Activated naive CD8-positive, alpha-beta T cell (primary cell): ENCODE data around the gene LLGL2.

Source experiments
- H3K27ac Mint-ChIP-seq: one replicate; pipeline ENCODE4 v1.8.0; 2021; ENCODE audit warnings: mixed read lengths
- H3K27me3 Mint-ChIP-seq: one replicate; pipeline ENCODE4 v1.8.0; 2021; ENCODE audit warnings: mixed read lengths
- H3K36me3 Mint-ChIP-seq: one replicate; pipeline ENCODE4 v1.8.0; 2021; ENCODE audit warnings: mixed read lengths
- H3K4me1 Mint-ChIP-seq: one replicate; pipeline ENCODE4 v1.8.0; 2021; ENCODE audit warnings: low read depth, mixed read lengths
- H3K4me3 Mint-ChIP-seq: one replicate; pipeline ENCODE4 v1.8.0; 2021; ENCODE audit warnings: mild to moderate bottlenecking, mixed read lengths
- H3K9me3 Mint-ChIP-seq: one replicate; pipeline ENCODE4 v1.8.0; 2021; ENCODE audit warnings: low read depth, mixed read lengths

The LLGL2 gene

DNA sequence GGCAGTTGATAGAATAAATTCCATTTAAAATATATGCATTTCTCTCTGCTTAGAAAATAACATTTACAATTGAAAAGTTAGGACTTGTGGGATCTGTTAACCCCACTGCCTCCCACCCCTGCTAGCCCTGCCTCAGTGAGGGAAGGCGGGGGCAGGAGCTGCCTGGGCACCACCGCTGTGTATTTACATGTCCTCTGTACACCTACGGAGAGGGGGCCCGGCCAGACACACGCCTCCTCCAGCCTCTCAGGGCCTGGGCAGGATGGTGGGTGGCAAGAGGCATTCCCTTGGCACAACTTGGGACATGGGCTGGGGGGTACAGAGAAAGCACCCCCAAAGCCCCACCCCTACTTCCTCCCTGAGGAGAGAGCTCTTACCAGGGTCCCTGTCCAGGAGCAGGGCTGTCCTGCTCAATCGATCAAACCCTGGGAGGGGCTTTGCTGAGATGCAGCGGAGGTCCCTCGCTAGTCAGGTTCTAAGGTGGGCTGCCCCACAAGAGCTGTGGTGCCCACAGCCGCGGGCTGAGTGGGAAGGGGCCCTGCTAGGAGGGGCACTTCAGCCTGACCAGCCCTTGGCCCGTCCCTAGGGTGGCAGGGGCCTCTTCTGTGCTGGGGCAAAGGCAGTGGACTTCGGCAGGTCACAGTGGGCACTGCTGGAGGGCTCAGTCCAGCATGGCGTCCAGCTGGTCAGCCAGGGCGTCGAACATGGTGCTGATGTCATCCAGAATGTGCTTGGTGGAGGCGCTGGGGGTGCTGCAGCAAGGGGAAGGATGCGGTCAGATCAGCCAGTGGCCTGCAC is 24.9 kb upstream of the LLGL2 start:
- Mint-ChIP-seq H3K27ac (no peak overlapping the region), H3K27me3 (no peaks in the 10 kb centered on the region), H3K4me1 (peaks cover 7% of the 10 kb centered on the region), H3K36me3 (no peaks in the 10 kb centered on the region), H3K4me3 (no peak overlapping the region), H3K9me3 (no peaks in the 10 kb centered on the region)

DNA sequence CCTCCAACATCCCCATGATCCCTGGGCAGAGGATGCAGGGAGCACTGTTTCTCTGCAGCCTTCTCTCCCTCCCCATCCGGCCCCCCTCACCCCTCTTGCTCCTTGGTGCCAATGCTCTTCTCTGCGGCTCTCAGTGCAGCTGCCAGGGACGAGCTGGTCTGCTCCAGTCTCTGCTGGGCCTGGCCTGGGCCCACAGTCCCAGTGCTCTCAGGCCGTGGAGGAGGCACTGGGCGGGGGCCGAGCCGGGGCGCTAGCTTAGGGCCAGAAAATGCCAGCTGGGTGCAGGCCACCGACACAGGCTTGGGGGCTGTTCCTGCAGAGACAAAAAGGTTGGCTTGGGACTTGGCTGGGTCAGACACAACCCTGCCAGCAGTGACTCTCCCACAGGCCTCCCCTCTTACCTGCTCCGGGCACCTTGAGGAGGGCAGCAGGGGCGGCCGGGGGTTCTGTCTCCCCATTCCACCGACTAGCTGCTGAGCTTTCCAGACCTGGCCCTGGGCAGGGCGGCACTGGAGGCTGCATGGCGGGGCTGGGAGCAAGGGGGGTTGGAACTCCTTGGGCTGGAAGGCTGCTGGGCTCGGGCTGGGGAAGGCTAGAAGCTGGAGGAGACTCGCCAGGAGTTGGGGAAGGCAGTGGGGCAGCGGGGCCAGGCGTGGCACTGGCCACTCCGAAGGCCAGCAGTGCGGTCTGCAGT is 24.0 kb upstream of the LLGL2 start:
- peaks cover 7% of the 10 kb centered on the region for H3K4me1 Mint-ChIP-seq
- no peak overlapping the region for H3K27ac Mint-ChIP-seq
- no peaks in the 10 kb centered on the region for H3K27me3 Mint-ChIP-seq
- no peaks in the 10 kb centered on the region for H3K36me3 Mint-ChIP-seq
- H3K4me3 Mint-ChIP-seq, result no peak overlapping the region
- no peaks in the 10 kb centered on the region for H3K9me3 Mint-ChIP-seq

DNA sequence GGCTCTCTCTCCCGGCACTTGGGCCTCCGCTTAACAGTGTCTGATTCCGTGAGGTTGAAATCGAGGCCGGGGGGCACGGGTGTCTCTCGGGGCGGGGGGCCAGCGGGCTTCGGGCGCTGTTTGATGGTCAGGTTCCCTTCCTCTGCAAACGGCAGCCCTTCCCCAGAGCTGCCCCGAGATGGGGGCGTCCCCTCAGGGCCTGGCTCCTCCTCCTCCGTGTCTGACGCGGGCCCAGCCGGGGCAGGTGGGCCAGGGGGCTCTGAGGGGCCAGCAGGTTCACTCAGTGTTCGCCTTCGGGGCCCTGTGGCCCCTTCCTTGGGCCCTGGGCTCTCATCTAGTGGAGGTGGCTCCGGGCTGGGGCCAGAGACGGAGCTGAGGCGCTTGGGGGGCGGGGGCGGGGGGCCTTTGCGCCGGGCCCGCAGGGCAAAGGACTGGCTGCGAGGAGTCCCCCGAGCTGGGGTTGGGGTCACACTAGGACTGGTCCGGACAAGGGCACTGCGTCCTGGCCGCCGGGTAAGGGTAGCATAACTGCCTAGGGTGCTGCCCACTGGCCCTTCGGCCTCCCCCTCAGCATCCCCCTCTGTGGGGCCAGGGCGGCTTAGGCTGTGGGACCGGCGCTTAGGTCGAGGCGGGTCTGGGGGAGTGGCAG is 23.3 kb upstream of the LLGL2 start:
- Mint-ChIP-seq H3K36me3 (no peaks in the 10 kb centered on the region), H3K4me3 (no peak overlapping the region), H3K27ac (no peak overlapping the region), H3K4me1 (peaks cover 7% of the 10 kb centered on the region), H3K27me3 (no peaks in the 10 kb centered on the region), H3K9me3 (no peaks in the 10 kb centered on the region)

DNA sequence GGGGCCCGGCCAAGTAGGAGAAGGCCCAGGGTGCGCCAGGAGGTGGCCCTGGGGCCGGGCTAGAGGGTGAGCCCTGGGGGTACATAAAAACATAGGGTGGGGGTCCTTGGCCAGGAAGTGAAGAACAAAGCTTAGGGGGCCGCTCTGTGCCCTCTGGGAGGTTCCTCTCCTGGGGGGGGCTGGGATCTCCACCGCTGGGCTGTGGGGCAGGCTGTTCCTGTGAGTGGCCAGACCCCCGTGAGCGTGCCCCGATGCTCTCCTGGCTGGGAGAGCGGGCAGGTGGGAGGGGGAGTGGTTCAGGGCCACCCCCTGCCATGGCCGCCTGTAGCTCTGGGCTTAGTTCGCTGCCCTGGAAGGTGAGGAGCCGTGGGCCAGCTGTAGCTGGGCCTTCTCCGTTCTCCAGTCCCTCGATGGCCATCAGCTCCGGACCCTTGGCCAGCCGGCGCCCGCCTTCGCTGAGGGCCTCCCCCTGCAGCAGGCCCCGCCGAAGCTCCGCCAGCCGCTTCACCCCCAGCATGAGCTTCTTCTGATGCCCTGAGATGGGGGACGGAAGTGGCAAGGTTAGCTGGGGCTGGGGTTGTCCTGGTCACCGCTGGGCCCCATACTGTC is 22.7 kb upstream of the LLGL2 start:
- no peaks in the 10 kb centered on the region for H3K36me3 Mint-ChIP-seq

DNA sequence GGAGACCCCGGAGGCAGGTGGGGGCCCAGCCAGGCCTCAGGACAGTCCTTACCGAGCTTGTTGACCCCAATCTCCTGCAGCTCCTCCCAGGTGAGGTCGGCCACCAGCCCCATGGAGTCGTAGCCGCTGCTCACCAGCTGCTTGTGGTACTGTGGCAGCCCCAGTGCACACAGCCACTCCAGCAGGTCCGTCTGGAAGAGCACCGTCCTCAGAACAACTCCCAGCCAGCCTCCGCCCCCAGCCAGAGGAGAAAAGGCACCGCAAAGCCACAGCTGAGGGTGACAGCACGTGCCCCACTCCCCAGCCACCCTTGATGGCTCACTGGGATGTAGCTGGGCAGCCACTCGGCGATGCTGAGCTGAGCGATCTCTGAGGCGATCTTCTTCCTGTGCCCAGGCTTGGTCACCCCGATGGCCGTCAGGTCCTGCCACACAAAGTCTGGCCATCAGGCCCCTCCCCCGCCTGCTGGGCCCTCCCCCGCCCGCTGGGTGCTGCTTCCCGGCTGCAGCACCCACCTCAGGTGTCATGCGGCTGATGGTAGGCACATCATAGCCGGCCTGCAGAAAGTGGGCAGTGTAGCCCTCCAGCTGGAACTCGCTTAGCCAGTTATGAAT is 22.1 kb upstream of the LLGL2 start:
- H3K27ac Mint-ChIP-seq, result no peak overlapping the region
- H3K4me3 Mint-ChIP-seq, result no peak overlapping the region
- no peaks in the 10 kb centered on the region for H3K4me1 Mint-ChIP-seq
- no peaks in the 10 kb centered on the region for H3K36me3 Mint-ChIP-seq
- H3K9me3 Mint-ChIP-seq, result no peaks in the 10 kb centered on the region
- H3K27me3 Mint-ChIP-seq, result no peaks in the 10 kb centered on the region

More for the DNA sequence above, 22.7 kb upstream of the LLGL2 start:
- Mint-ChIP-seq H3K27me3 (no peaks in the 10 kb centered on the region), H3K4me3 (no peak overlapping the region), H3K27ac (no peak overlapping the region), H3K4me1 (peaks cover 5% of the 10 kb centered on the region), H3K9me3 (no peaks in the 10 kb centered on the region)

DNA sequence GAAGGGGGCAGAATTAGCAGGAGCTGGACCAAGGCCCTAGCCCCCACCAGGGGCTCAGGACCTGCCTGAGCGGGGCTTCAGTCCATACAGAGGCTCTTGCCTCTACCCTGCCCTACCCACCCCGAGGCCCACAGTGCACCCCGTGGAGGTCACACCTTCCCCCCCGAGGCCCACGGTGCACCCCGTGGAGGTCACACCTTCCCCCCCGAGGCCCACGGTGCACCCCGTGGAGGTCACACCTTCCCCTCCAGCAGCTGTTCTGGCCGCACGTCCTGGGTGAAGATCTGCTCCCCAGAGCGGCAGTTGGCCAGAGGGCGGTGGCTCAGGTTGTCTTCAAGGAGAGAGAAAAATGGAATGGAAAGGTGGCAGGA is 21.5 kb upstream of the LLGL2 start:
- no peaks in the 10 kb centered on the region for H3K36me3 Mint-ChIP-seq
- no peak overlapping the region for H3K4me3 Mint-ChIP-seq
- H3K9me3 Mint-ChIP-seq, result no peaks in the 10 kb centered on the region
- H3K27me3 Mint-ChIP-seq, result no peaks in the 10 kb centered on the region
- H3K4me1 Mint-ChIP-seq, result no peaks in the 10 kb centered on the region
- H3K27ac Mint-ChIP-seq, result no peak overlapping the region

DNA sequence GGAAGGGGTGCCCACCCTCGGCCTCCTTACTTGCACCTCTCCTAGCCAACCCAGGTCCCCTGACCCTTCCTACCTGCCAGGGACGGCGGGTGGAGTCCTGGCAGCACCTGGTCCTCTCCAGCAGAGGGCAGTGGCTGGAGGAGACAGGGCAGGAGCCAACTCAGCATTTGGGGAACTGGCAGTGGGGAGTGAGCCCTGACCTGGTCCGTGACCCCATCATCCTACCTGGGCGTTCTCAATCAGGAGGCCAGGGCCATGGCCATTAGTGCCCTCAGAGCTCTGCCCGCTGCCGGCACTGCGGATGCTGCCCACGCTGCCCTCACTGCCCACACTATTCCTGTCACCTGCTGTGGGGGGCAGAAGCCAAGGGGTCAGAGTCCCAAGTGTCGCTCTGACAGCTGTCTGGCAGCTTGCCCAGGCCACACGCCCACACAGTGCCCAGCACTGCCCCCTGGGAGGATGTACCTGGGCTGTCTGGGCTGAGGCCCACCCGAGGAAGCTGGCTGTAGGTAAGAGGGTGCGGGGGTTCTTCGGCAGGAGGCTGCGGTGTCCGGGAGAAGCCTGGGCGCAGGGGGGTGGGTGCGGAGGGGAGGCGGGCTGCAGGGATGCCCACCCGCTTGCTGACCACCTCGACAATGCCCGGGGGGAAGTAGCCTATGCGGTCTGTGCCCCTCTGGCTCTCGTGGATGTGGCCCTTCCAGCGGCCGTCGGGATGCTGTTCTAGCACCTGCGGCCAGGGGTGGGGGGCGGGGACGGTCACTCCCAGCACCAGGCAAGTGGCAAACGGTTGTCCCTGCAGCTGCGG is 20.9 kb upstream of the LLGL2 start:
- no peaks in the 10 kb centered on the region for H3K27me3 Mint-ChIP-seq
- H3K4me3 Mint-ChIP-seq, result no peak overlapping the region
- no peaks in the 10 kb centered on the region for H3K36me3 Mint-ChIP-seq
- no peaks in the 10 kb centered on the region for H3K4me1 Mint-ChIP-seq
- no peaks in the 10 kb centered on the region for H3K9me3 Mint-ChIP-seq
- H3K27ac Mint-ChIP-seq, result no peak overlapping the region

DNA sequence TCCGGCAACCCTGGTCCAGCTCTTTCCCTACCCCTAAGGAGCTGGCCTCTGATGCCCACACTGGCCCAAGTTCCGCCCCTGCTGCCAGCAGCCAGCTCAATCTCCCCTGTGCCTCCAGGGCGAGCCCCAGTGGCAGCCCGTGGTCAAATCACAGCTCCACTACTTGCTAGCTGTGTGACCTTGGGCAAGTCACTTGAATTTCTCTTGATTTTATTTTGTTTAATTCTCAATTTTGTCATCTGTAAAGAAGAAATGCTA is 20.4 kb upstream of the LLGL2 start:
- H3K27me3 Mint-ChIP-seq, result no peaks in the 10 kb centered on the region
- H3K4me1 Mint-ChIP-seq, result no peaks in the 10 kb centered on the region
- H3K27ac Mint-ChIP-seq, result no peak overlapping the region
- no peak overlapping the region for H3K4me3 Mint-ChIP-seq
- H3K36me3 Mint-ChIP-seq, result no peaks in the 10 kb centered on the region
- H3K9me3 Mint-ChIP-seq, result no peaks in the 10 kb centered on the region

DNA sequence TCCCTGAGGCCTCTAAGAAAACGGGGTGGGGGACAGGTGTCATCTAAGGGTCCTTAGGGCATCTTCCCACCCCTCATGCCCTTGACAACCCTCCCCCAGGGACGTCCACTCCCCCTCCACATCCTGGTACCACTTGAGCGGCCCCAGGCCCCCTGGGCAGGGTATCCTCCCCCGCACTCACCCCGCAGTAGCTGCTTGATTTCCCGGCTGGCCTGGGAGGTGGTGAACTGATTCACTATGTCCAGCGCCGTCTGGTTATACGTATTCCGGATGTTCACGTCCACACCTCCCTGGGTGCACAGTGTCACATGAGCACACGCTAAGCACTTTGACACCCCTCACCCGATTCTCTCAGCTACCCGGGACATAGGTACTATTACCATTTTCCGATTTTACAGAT is 19.9 kb upstream of the LLGL2 start:
- no peaks in the 10 kb centered on the region for H3K27me3 Mint-ChIP-seq
- no peak overlapping the region for H3K4me3 Mint-ChIP-seq
- H3K4me1 Mint-ChIP-seq, result no peaks in the 10 kb centered on the region
- H3K27ac Mint-ChIP-seq, result no peak overlapping the region
- H3K9me3 Mint-ChIP-seq, result no peaks in the 10 kb centered on the region
- no peaks in the 10 kb centered on the region for H3K36me3 Mint-ChIP-seq

DNA sequence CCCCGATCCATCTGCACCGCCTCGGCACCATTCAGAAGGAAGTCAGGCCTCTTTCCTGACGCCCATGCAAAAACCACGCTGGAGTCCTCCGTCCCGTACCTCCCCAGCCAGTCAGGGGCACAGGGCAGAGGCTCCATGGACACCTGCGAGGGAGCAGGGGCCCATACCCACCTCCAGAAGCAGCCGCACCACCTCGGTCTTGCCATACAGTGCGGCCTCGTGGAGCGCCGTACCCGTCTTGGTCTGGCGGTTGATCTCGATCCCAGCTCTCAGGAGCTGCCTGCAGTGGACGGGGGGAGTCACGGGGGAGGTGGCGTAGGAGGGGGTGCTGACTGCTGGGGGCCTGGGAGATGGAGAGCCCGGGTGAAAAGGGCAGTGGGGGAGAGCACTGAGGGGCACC is 19.4 kb upstream of the LLGL2 start:
- Mint-ChIP-seq H3K4me3 (no peak overlapping the region), H3K27ac (no peak overlapping the region), H3K27me3 (no peaks in the 10 kb centered on the region), H3K9me3 (no peaks in the 10 kb centered on the region), H3K4me1 (no peaks in the 10 kb centered on the region), H3K36me3 (no peaks in the 10 kb centered on the region)

DNA sequence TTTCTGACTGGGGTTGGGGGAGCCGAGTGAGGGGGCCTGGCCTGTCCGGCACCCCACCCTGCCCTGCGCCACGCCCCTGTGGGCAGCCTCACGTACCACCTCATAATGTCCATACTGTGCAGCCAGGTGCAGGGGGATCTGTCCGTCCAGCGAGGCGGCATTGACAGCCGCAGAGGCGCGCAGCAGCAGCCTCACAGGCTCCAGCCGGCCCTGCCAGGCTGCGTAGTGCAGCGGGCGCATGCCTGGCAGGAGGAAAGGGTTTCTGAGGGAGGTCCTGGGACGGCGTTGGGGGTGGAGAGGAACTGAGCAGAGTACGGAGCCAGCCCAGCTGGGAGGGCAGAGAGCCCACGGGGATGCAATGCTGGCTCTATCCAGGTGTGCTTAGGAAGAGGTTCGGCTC is 18.6 kb upstream of the LLGL2 start:
- no peaks in the 10 kb centered on the region for H3K27me3 Mint-ChIP-seq
- no peaks in the 10 kb centered on the region for H3K36me3 Mint-ChIP-seq
- H3K4me1 Mint-ChIP-seq, result no peaks in the 10 kb centered on the region
- no peak overlapping the region for H3K27ac Mint-ChIP-seq
- no peak overlapping the region for H3K4me3 Mint-ChIP-seq
- H3K9me3 Mint-ChIP-seq, result no peaks in the 10 kb centered on the region

DNA sequence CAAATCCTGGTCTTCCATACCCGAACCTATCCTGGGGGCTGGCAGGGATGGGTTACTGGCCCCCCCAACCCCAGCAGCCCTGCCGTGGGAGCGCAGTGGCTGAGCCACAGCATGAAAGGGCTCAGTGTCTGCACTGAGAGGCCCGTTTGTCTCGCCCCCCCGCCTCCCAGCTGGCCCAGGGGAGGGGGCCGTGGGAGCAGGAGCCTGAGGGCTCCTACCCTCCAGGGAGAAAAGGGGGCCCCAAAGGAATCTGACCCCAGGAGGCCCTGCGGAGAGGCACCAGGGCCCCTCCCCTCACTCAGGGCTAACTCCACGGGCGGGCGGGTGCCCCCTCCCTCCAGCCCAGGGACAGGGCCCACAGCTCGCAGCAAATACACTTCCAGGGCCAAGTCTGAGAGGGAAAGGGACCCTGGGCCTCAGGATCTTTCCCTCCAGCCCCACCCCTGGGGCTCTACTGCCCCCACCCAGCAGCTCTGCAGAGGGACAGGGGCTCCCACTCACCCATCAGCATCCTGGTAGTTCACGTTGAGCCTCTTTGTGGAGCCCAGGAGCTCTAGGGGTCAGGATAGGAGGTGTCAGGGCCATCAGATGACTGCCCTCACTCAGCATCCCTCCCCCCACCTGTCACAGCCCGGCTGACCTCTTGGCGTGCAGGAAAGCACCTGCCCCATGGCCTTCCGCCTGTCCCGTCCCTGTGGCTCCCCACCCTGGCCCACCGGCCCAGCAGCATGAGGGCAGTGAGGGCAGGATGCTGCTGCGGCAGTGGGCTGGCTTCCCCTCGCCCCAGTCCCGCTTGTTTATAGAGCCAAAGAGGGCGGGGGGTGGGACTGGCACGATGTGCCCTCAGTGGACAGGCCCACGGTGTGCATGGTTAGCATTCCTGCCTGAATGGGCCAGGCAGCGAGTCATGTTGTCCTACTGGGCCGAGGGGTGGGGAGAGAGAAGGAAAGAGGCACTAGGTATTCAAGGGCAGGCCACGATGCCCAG is 17.5 kb upstream of the LLGL2 start:
- no peaks in the 10 kb centered on the region for H3K9me3 Mint-ChIP-seq

DNA sequence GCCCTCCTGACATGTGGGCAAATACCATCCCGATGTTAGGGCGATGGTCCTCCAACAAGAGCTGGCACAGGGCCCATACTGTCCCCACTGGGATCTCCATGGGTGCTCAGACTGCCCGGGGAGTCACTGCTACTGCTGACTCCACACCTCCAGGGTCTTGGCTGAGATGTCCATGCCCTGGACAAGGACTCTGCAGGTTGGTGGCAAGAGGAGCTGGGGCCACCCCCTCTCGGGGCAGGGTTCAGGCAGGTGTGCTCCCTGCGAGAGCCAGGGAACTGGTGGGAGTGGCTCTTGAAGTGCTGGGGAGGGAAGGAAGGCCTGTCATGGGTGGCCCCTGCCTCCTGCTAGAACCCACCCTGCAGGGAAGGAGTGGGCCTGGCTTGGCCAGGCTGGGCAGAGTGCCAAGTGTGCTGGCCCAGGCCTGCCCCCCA is 16.6 kb upstream of the LLGL2 start:
- H3K9me3 Mint-ChIP-seq, result no peaks in the 10 kb centered on the region
- no peak overlapping the region for H3K4me3 Mint-ChIP-seq
- H3K27ac Mint-ChIP-seq, result no peak overlapping the region
- no peaks in the 10 kb centered on the region for H3K36me3 Mint-ChIP-seq
- H3K27me3 Mint-ChIP-seq, result no peaks in the 10 kb centered on the region
- H3K4me1 Mint-ChIP-seq, result no peaks in the 10 kb centered on the region

More for the DNA sequence above, 17.5 kb upstream of the LLGL2 start:
- Mint-ChIP-seq H3K4me1 (no peaks in the 10 kb centered on the region), H3K4me3 (no peak overlapping the region), H3K27me3 (no peaks in the 10 kb centered on the region), H3K36me3 (no peaks in the 10 kb centered on the region), H3K27ac (no peak overlapping the region)
